SW 1271 (cell line): ENCODE data around the gene KLHL18.
"Not testable (repeated sequence)": the region's sequence is repeated elsewhere in the genome, so short reads cannot be mapped to it uniquely, and the experiment has no call there.

Experiments
- DNase-seq, 2 experiments: peaks; one replicate each; lab custom pipeline; 2025; lab: John Stamatoyannopoulos, UW

Gene KLHL18

GRCh38 chr3:47314056-47314764 lies 31.5 kb downstream of the KLHL18 start:
- DNase-seq: no peak

- DNase-seq: no peak
These were observed 32.4 kb downstream of the KLHL18 start for GRCh38 chr3:47315069-47315647.

DNA sequence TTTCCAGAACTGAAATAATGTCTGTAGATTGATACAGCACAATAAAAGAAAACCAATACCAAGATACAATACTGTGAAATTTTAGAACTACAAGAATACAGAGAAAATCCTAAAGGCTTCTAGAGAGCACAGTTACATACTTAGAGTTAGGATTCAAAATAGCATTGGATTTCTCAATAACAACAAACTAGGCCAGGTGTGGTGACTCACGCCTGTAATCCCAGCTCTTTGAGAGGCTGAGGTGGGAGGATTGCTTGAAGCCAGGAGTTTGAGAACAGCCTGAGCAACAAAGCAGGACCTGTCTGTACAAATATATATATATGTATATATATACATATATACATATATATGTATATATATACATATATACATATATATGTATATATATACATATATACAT lies 33.4 kb downstream of the KLHL18 start:
- DNase-seq: not testable (repeated sequence)

- no peak for DNase-seq
These were observed 36.2 kb downstream of the KLHL18 start for GRCh38 chr3:47318916-47319315.

- no peak for DNase-seq
These were observed 37.2 kb downstream of the KLHL18 start for GRCh38 chr3:47319956-47320355.

DNA sequence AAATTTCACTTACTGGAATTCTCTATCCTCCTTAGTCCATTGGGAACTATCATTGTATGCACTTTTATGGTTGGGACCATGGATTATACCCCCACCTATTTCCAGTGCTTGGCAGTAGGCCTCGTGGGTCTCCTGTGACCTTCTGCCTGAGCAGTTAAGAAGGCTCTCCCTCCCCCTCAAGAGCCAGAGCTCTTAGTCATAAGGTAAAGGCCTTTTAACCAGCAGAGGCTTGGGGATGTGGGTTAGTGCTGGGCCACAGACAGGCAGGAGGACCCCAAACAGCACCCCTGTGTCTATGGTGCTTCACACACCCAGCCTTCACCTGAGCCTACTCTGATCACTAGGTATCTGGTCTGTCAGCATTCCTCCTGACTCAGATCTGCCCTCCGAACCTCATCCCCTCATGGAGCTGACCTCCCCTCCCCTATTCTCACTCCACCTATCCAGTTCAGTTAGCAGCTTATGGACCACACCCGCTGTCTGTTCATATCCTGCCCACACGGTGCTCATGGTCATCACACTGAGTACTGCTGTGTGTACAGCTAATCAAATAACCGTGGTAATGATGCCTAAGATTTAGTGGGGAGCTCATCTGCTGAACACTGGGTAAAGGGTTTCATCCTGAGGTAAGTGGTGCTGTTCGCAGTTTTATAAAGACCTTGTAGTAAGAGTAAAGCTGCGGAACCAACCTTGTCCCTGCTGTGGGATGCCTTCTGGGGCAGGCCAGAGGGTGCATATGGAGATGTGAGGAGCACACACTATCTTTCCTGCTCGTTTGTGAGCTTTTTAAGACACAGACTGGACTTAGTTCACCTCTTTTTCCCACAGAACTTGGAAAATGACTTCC lies 40.9 kb downstream of the KLHL18 start:
- no peak for DNase-seq

GRCh38 chr3:47324278-47324865 lies 41.6 kb downstream of the KLHL18 start:
- DNase-seq: peak; percentile 10 to 20

GRCh38 chr3:47333907-47334306 lies 51.2 kb downstream of the KLHL18 start:
- DNase-seq: no peak

DNA sequence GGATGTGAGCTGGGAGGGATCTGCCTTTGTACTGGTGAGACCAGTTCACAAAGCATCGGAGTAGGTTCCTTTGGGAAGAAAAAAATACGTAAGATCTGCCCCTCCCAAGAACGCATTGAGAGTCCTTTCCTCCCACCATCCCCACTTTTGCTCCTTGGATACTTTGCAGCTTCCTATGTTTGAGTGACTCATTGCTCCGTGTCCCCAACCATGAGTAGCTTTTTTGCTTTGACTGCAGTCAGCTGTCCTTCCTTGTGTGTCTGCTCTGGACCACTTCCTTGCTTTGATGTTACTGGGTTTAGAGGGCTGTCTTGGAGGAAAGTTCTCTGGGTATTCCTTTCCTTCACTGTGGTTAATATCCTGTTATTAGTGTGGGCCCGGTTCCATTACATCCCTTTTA lies 54.9 kb downstream of the KLHL18 start:
- DNase-seq: no peak

GRCh38 chr3:47339951-47340350 lies 57.2 kb downstream of the KLHL18 start:
- DNase-seq: no peak

- DNase-seq: no peak
These were observed 58.1 kb downstream of the KLHL18 start for GRCh38 chr3:47340866-47341265.

DNA sequence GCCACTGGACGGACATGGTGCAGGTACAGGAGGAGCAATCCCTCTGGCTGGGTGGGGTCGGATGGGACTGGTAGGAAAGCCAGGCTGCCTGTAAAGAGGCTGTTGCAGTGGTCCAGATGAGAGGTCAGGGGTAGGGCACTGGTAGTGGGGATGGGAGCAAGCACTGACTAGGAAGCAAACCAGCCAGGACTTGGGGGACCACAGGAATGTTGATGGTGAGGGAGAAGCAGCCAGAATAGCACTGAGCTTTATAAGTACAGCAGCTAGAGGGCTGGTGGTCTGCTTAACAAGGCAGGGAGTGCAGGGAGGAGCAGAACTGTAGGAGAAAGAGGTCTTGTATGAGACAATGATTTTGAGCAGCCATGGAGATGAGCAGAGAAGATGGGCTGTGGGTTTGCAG lies 59.4 kb downstream of the KLHL18 start:
- no peak for DNase-seq

DNA sequence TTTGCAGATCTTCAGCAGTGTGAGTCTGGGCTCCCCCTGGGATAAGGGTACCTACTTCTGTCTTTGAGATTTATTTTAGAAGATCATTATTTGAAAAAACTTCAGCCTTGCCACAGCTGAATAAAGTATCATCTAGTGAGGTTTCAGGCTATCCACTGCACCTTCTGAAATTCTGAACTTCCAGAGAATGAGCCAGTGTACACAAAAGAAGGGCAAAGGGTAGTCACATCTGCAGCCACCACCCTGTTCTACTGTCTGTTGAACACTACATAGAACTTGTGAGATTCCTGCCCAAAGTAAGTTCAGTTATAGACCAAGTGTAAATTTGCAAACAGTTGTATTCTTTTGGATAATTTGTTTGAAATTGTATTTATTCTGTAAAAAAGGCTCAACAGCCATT lies 60.1 kb downstream of the KLHL18 start:
- DNase-seq: no peak

GRCh38 chr3:47343471-47343971 lies 60.8 kb downstream of the KLHL18 start:
- DNase-seq: no peak

- no peak for DNase-seq
These were observed 62.2 kb downstream of the KLHL18 start for GRCh38 chr3:47344971-47345370.

- no peak for DNase-seq
These were observed 64.6 kb downstream of the KLHL18 start for GRCh38 chr3:47347217-47347801.

- DNase-seq: no peak
These were observed 65.8 kb downstream of the KLHL18 start for GRCh38 chr3:47348411-47349154.

GRCh38 chr3:47355010-47355409 lies 72.3 kb downstream of the KLHL18 start:
- no peak for DNase-seq

GRCh38 chr3:47356201-47356600 lies 73.5 kb downstream of the KLHL18 start:
- no peak for DNase-seq

DNA sequence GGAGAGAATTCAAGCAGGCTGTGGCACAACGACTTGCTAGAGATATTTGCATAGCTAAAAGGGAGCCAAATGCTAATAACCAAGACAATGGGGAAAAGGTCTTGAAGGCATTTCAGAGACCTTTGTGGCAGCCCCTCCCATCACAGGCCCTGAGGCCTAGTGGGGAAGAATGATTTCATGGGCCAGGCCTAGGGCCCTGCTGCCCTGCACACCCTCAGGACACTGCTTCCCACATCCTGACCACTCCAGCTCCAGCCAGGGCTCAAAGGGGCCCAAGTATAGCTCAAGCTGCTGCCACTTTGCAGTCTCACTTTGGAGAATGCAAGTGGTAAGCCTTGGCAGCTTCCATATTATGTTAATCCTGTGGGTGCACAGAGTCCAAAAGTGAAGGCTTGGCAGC lies 76.6 kb downstream of the KLHL18 start:
- DNase-seq: no peak

- not testable (repeated sequence) for DNase-seq
These were observed 77.4 kb downstream of the KLHL18 start for GRCh38 chr3:47360110-47360517.
